Small intestine (tissue), 7 donors: ENCODE measurements around the gene NSUN5. TPM values are rescaled to one million over a fixed set of nuclear protein-coding genes. Genes with fewer than 3 reads are reported as not detected.

Experiments used
- DNase-seq, 2 donors: peaks; one replicate each; pipeline versions ENCODE4 v3.0.0 to v3.0.0-alpha.2; 2013
- FAIRE-seq: peaks from 2 replicates; lab custom pipeline; 2012; peaks lifted over from hg19 to GRCh38; lab: Jason Lieb, UNC
- H3K27ac ChIP-seq, 3 donors: one replicate each; pipeline ENCODE4 v1.5.1; 2013; ENCODE audit warnings: low read length in 2 of 3, mild to moderate bottlenecking in 2 of 3, control low read depth in 1 of 3, inconsistent platforms in 1 of 3, low read depth in 1 of 3, moderate library complexity in 1 of 3
- H3K27me3 ChIP-seq, 3 donors: one replicate each; pipeline ENCODE4 v1.6.1; 2013; ENCODE audit warnings: low read length in 3 of 3, inconsistent platforms in 1 of 3; ENCODE audit not compliant: control insufficient read depth in 3 of 3, insufficient read depth in 3 of 3
- H3K36me3 ChIP-seq, 3 donors: one replicate each; pipeline ENCODE4 v1.6.1; 2013; ENCODE audit warnings: low read length in 3 of 3, inconsistent platforms in 1 of 3, low read depth in 1 of 3, mild to moderate bottlenecking in 1 of 3, moderate library complexity in 1 of 3; ENCODE audit not compliant: control insufficient read depth in 3 of 3, insufficient read depth in 2 of 3
- H3K4me1 ChIP-seq, 3 donors: one replicate each; pipeline ENCODE4 v1.6.1; 2013; ENCODE audit warnings: low read length in 2 of 3, inconsistent platforms in 1 of 3, low read depth in 1 of 3, mild to moderate bottlenecking in 1 of 3, moderate library complexity in 1 of 3; ENCODE audit not compliant: control insufficient read depth in 3 of 3, insufficient read depth in 2 of 3
- H3K4me3 ChIP-seq, 3 donors: one replicate each; pipeline ENCODE4 v1.5.1; 2013; ENCODE audit warnings: low read length in 3 of 3, control low read depth in 1 of 3, inconsistent platforms in 1 of 3, low read depth in 1 of 3, mild to moderate bottlenecking in 1 of 3, moderate library complexity in 1 of 3
- H3K9me3 ChIP-seq, 2 donors: one replicate each; pipeline ENCODE4 v1.6.1; 2013; ENCODE audit warnings: low read depth in 1 of 2, low read length in 1 of 2; ENCODE audit not compliant: control insufficient read depth in 2 of 2, insufficient read depth in 1 of 2
- WGBS, 3 donors: extraction: QIAGEN DNeasy Blood & Tissue Kit; methylation state at CpG; one replicate each; pipeline ENCODE4 v1.1.7; 2013; 5-methylcytosine and 5-hydroxymethylcytosine counted together
- polyA plus RNA-seq, 4 donors: library from polyadenylated mRNA; stranded (reverse) in 3 of 4; unstranded in 1 of 4; fragments of 200-250 nt in 3 of 4; fragments of 120-200 nt in 1 of 4; gene quantifications; one replicate each; pipeline versions ENCODE4 v1.2.1 to v1.2.3, GENCODE V29; 2013
- donor health status: healthy with polysubstance abuse.
- donor health status: control.
- donor health status: control.
- donor health status: Bipolar disorder and iron deficiency.
- donor health status: healthy.

NSUN5 gene
- polyA plus RNA-seq, 4 donors = 22.5 to 34.0 (median 30.8) TPM

- WGBS, 3 donors = 73 to 84% (median 78%) methylated on average over 12 of the region's 12 CpGs
- DNase-seq (no peak), FAIRE-seq (no peak)
- H3K27me3 ChIP-seq = no peaks in the 10 kb centered on the region
- H3K27ac ChIP-seq = no peak overlapping the region
- H3K36me3 ChIP-seq = no peaks in the 10 kb centered on the region
- peaks cover 0 to 10% (median 0%) of the 10 kb centered on the region in 3 donors for H3K4me1 ChIP-seq
- no peak overlapping the region for H3K4me3 ChIP-seq
- peaks cover 0 to 8% of the 10 kb centered on the region in 2 donors for H3K9me3 ChIP-seq
Measured at GRCh38 chr7:73350306-73351068, 41.9 kb upstream of the NSUN5 start.

- DNase-seq (no peak), FAIRE-seq (no peak)
- no peak overlapping the region for H3K27ac ChIP-seq
- H3K4me3 ChIP-seq = no peak overlapping the region
- no peaks in the 10 kb centered on the region for H3K36me3 ChIP-seq
- WGBS, 3 donors = 74 to 79% (median 75%) methylated on average over 5 to 6 of the region's 6 CpGs
- H3K4me1 ChIP-seq = peaks cover 0 to 17% (median 0%) of the 10 kb centered on the region in 3 donors
- no peaks in the 10 kb centered on the region for H3K27me3 ChIP-seq
- H3K9me3 ChIP-seq = peaks cover 0 to 8% of the 10 kb centered on the region in 2 donors
Measured at GRCh38 chr7:73349763-73350162, 41.1 kb upstream of the NSUN5 start.

GRCh38 chr7:73345951-73346350, 37.3 kb upstream of the NSUN5 start:
- H3K4me3 ChIP-seq = no peak overlapping the region
- H3K4me1 ChIP-seq = peaks cover 0 to 20% (median 0%) of the 10 kb centered on the region in 3 donors
- no peaks in the 10 kb centered on the region for H3K36me3 ChIP-seq
- H3K9me3 ChIP-seq = no peaks in the 10 kb centered on the region
- no peaks in the 10 kb centered on the region for H3K27me3 ChIP-seq
- FAIRE-seq = no peak
- DNase-seq = no peak
- 48 to 60% (median 57%) methylated on average over 8 of the region's 8 CpGs for WGBS, 3 donors
- no peak overlapping the region for H3K27ac ChIP-seq

GRCh38 chr7:73345538-73345937, 36.9 kb upstream of the NSUN5 start:
- WGBS, 3 donors = 19 to 47% (median 30%) methylated on average over 4 of the region's 4 CpGs
- no peak overlapping the region for H3K27ac ChIP-seq
- no peaks in the 10 kb centered on the region for H3K27me3 ChIP-seq
- H3K36me3 ChIP-seq = no peaks in the 10 kb centered on the region
- DNase-seq (peak; percentile 15 to 32), FAIRE-seq (no peak)
- peaks cover 0 to 20% (median 0%) of the 10 kb centered on the region in 3 donors for H3K4me1 ChIP-seq
- no peaks in the 10 kb centered on the region for H3K9me3 ChIP-seq
- H3K4me3 ChIP-seq = no peak overlapping the region

GRCh38 chr7:73343671-73344380, 35.2 kb upstream of the NSUN5 start:
- peak in 1 of 2 donors; percentile 8 for DNase-seq
- H3K9me3 ChIP-seq = no peaks in the 10 kb centered on the region
- H3K36me3 ChIP-seq = no peaks in the 10 kb centered on the region
- H3K27ac ChIP-seq = no peak overlapping the region
- H3K4me1 ChIP-seq = peaks cover 0 to 20% (median 0%) of the 10 kb centered on the region in 3 donors
- H3K4me3 ChIP-seq = no peak overlapping the region
- FAIRE-seq = no peak
- 25 to 66% (median 45%) methylated on average over 7 of the region's 7 CpGs for WGBS, 3 donors
- no peaks in the 10 kb centered on the region for H3K27me3 ChIP-seq

GRCh38 chr7:73342645-73343044, 34.0 kb upstream of the NSUN5 start:
- no peaks in the 10 kb centered on the region for H3K27me3 ChIP-seq
- no peaks in the 10 kb centered on the region for H3K9me3 ChIP-seq
- H3K36me3 ChIP-seq = no peaks in the 10 kb centered on the region
- WGBS, 3 donors = 53 to 62% (median 53%) methylated on average over 8 of the region's 8 CpGs
- peak; percentile 11 to 62 for DNase-seq
- peaks cover 0 to 20% (median 0%) of the 10 kb centered on the region in 3 donors for H3K4me1 ChIP-seq
- no peak overlapping the region for H3K27ac ChIP-seq
- FAIRE-seq = no peak
- no peak overlapping the region for H3K4me3 ChIP-seq

GRCh38 chr7:73341877-73342276, 33.3 kb upstream of the NSUN5 start:
- Histone ChIP-seq H3K36me3 (no peaks in the 10 kb centered on the region), H3K4me3 (no peak overlapping the region), H3K27me3 (no peaks in the 10 kb centered on the region), H3K4me1 (peaks cover 0 to 20% (median 0%) of the 10 kb centered on the region in 3 donors), H3K27ac (no peak overlapping the region), H3K9me3 (no peaks in the 10 kb centered on the region)
- 56 to 66% (median 62%) methylated on average over 8 of the region's 8 CpGs for WGBS, 3 donors
- no peak for FAIRE-seq
- no peak for DNase-seq

GRCh38 chr7:73340514-73340913, 31.9 kb upstream of the NSUN5 start:
- no peaks in the 10 kb centered on the region for H3K36me3 ChIP-seq
- no peaks in the 10 kb centered on the region for H3K9me3 ChIP-seq
- no peaks in the 10 kb centered on the region for H3K27me3 ChIP-seq
- no peak overlapping the region for H3K4me3 ChIP-seq
- H3K27ac ChIP-seq = no peak overlapping the region
- no peak for FAIRE-seq
- no peak for DNase-seq
- H3K4me1 ChIP-seq = peaks cover 0 to 10% (median 0%) of the 10 kb centered on the region in 3 donors
- 86 to 91% (median 90%) methylated on average over 7 of the region's 7 CpGs for WGBS, 3 donors
